Mesothelial cell of epicardium (in vitro differentiated cells): ENCODE data around the gene OR4D9. TPM values are rescaled to one million over a fixed set of nuclear protein-coding genes. Genes with fewer than 3 reads are reported as not detected.

Experiments
- DNase-seq, 2 experiments: peaks; one replicate each; pipeline ENCODE4 v3.0.0; 2021; ENCODE audit warnings: low spot score in 2 of 2; ENCODE audit not compliant: unreplicated experiment in 2 of 2
- H3K27ac Mint-ChIP-seq: 2 replicates; pipeline ENCODE4 v1.8.0; 2021; ENCODE audit warnings: mixed read lengths
- H3K27me3 Mint-ChIP-seq: 2 replicates; pipeline ENCODE4 v1.8.0; 2021; ENCODE audit warnings: low read depth, mixed read lengths
- H3K36me3 Mint-ChIP-seq: 2 replicates; pipeline ENCODE4 v1.8.0; 2021; ENCODE audit warnings: mixed read lengths
- H3K4me1 Mint-ChIP-seq: 2 replicates; pipeline ENCODE4 v1.8.0; 2021; ENCODE audit warnings: mixed read lengths
- H3K4me3 Mint-ChIP-seq: 2 replicates; pipeline ENCODE4 v1.8.0; 2021; ENCODE audit warnings: mild to moderate bottlenecking, moderate library complexity, mixed read lengths
- H3K9me3 Mint-ChIP-seq: 2 replicates; pipeline ENCODE4 v1.8.0; 2021; ENCODE audit warnings: mixed read lengths
- CTCF ChIP-seq: fragments of 200-600 bp; sonication (generic); IDR thresholded peaks from one replicate; pipeline ENCODE4 v1.5.0; 2021; ENCODE audit warnings: antibody characterized with exemption; ENCODE audit not compliant: unreplicated experiment
- total RNA-seq: library from RNA; stranded (reverse); gene quantifications from 3 replicates; pipeline ENCODE4 v1.2.1, GENCODE V29; 2021

Gene OR4D9
- total RNA-seq, 1 donor from 2014 or later: not detected

DNA sequence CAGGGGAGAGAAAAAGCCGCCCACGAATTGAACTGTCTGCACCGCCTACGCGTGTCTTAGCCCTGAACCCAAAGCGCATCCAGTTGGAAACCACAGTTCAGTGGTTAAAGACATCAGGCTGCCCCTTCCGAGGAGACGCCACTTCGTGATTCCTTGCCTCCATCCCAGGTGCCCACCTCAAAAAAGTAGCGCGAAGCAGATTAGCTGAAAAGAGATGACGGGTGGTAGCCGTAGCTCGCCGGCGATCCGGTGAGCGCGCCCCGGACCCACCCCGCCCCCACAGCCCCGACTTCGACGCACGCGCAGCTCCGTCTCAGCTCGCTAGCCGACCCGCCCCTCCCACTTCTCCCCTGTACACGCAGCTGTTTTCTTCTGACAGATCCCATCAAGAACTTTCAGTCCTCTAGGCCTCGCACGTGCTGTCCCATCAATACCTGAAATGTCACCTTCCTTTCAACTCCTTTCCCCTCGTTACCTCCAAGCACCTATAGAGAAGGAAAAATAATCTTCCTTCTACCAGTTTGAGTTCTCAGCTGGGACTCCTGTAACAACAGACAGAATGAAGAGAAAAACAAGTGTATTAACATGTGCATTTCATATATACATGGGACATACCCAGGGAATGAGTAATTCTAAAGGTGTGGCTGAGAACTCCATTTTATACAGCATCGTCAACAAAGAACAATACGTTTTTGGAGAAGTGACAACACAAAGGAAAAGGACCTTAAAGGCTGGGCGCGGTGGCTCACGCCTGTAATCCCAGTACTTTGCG, 49.5 kb downstream of the OR4D9 start:
- Mint-ChIP-seq H3K27ac (peak overlapping the region; percentile 95), H3K36me3 (no peaks in the 10 kb centered on the region), H3K9me3 (no peaks in the 10 kb centered on the region), H3K4me3 (peak overlapping the region; percentile 81), H3K27me3 (peaks cover 2% of the 10 kb centered on the region), H3K4me1 (peaks cover 14% of the 10 kb centered on the region)
- no peak for TF ChIP-seq CTCF
- DNase-seq: peak; percentile 74 to 80

DNA sequence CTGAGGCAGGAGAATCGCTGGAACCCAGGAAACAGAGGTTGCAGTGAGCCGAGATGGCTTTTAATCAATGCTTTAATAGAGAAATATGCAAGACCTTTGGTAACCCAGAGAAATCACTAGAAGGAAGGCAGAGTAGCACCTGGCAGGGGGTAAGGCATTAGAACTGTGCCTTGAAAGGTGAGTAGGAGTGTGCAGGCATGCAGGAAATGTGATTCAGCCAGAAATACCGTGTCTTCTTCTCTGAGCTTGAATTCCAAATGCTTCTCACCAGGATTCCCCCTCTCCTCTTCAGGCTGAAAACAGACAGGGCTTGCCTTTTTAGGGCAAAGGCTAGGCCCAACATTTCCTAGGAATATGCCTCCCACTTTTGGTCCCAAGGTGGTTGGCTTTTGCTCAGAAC, 51.0 kb downstream of the OR4D9 start:
- DNase-seq: no peak
- Mint-ChIP-seq H3K36me3 (no peaks in the 10 kb centered on the region), H3K27me3 (peaks cover 2% of the 10 kb centered on the region), H3K4me3 (no peak overlapping the region), H3K4me1 (peaks cover 8% of the 10 kb centered on the region), H3K9me3 (no peaks in the 10 kb centered on the region), H3K27ac (no peak overlapping the region)
- no peak for TF ChIP-seq CTCF

Other genes with a start within 250 kb of the OR4D9 start
- not detected in 3 replicates for gene OR5AN1, start 152.6 kb upstream of the OR4D9 start, total RNA-seq
- gene OR5A2, start 85.1 kb upstream of the OR4D9 start, total RNA-seq: not detected in 3 replicates
- gene OR5A1, start 75.1 kb upstream of the OR4D9 start, total RNA-seq: not detected in 3 replicates
- not detected in 3 replicates for gene OR4D6, start 54.6 kb upstream of the OR4D9 start, total RNA-seq
- gene OR4D10, start 38.2 kb upstream of the OR4D9 start, total RNA-seq: not detected in 3 replicates
- gene OR4D11, start 8.0 kb upstream of the OR4D9 start, total RNA-seq: not detected in 3 replicates
- gene OSBP, start 104.2 kb downstream of the OR4D9 start, total RNA-seq: 45.0 to 47.6 TPM (median 46.8 TPM) in 3 replicates
- gene PATL1, start 157.5 kb downstream of the OR4D9 start, total RNA-seq: 30.6 to 32.0 TPM (median 31.6 TPM) in 3 replicates
- gene OR10V1, start 202.3 kb downstream of the OR4D9 start, total RNA-seq: not detected in 3 replicates
- 19.0 to 24.2 TPM (median 21.1 TPM) in 3 replicates for gene STX3, start 243.8 kb downstream of the OR4D9 start, total RNA-seq